ENCODE measurements around the gene RAB1B.
"Not testable (repeated sequence)": the region's sequence is repeated elsewhere in the genome, so short reads cannot be mapped to it uniquely, and the experiment has no call there.

Gene RAB1B

GRCh38 chr11:66239511-66239910 lies 28.9 kb upstream of the RAB1B start:
- Histone ChIP-seq H3K4me1 (ENCODE audit: control insufficient read depth, insufficient read depth, low read length, unreplicated experiment) (no peaks in the 10 kb centered on the region), H3K79me2 (ENCODE audit: control insufficient read depth, insufficient read depth, low read length, unreplicated experiment) (no peaks in the 10 kb centered on the region), H3K4me3 (ENCODE audit: low read depth, low read length) (no peak overlapping the region), H3K27ac (ENCODE audit: low read depth, low read length) (no peak overlapping the region), H3K36me3 (ENCODE audit: insufficient read depth, low read length) (0 out of 2 replicates have a peak, but pooled peaks cover 3% of the 10 kb centered on the region), H2AFZ (ENCODE audit: low read length, unreplicated experiment) (no peak overlapping the region), H3K27me3 (ENCODE audit: insufficient read depth, low read length) (no peaks in the 10 kb centered on the region)

DNA sequence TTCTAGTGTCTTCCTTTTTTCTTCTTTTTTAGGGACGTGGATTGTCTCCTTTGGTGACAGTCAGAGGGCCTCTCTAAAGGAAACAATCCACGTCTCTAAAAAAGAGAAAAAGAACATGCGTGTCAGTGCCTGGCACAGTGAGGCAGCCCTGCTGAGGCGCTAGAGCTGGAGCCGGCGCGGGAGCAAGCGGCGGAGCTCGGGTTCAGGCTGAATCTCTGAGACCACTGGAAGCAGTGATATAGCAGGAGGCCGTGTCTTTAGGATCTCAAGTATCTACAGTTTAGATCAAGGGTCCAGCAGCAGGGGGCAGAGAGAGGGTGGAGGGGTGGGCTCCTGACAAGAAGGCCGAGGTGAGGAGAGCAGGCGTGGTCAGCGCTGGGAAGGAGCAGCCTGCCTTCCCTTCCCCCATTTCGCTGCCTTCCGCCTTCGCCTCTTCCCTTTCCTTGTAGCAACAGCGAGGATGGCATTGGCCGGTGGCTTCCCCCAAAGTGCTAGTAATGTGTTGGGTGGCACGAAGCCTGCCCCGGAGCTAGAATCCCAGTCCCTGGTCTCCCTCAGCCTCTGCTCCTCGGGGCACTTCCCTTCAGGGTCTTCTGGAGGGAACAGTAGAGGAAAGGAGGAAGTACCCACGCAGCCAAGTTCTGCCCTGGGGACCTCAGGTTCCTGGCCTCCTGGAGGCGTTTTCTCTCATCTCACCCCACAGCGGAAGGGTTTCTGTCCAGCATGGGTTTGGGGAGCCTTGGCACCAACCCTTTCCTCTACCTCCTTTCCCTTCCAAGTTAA lies 28.2 kb upstream of the RAB1B start:
- 0 out of 2 replicates have a peak, but pooled peaks cover 3% of the 10 kb centered on the region for H3K36me3 ChIP-seq (ENCODE audit: insufficient read depth, low read length)

GRCh38 chr11:66240781-66241136 lies 27.7 kb upstream of the RAB1B start:
- H3K27ac ChIP-seq (ENCODE audit: low read depth, low read length) = no peak overlapping the region
- H2AFZ ChIP-seq (ENCODE audit: low read length, unreplicated experiment) = no peak overlapping the region
- H3K4me1 ChIP-seq (ENCODE audit: control insufficient read depth, insufficient read depth, low read length, unreplicated experiment) = no peaks in the 10 kb centered on the region
- no peaks in the 10 kb centered on the region for H3K27me3 ChIP-seq (ENCODE audit: insufficient read depth, low read length)
- H3K36me3 ChIP-seq (ENCODE audit: insufficient read depth, low read length) = 0 out of 2 replicates have a peak, but pooled peaks cover 3% of the 10 kb centered on the region
- H3K4me3 ChIP-seq (ENCODE audit: low read depth, low read length) = no peak overlapping the region
- no peaks in the 10 kb centered on the region for H3K79me2 ChIP-seq (ENCODE audit: control insufficient read depth, insufficient read depth, low read length, unreplicated experiment)

More for the DNA sequence above, 28.2 kb upstream of the RAB1B start:
- H3K4me3 ChIP-seq (ENCODE audit: low read depth, low read length) = no peak overlapping the region
- no peaks in the 10 kb centered on the region for H3K79me2 ChIP-seq (ENCODE audit: control insufficient read depth, insufficient read depth, low read length, unreplicated experiment)
- no peaks in the 10 kb centered on the region for H3K27me3 ChIP-seq (ENCODE audit: insufficient read depth, low read length)
- H2AFZ ChIP-seq (ENCODE audit: low read length, unreplicated experiment) = no peak overlapping the region
- H3K27ac ChIP-seq (ENCODE audit: low read depth, low read length) = no peak overlapping the region
- H3K4me1 ChIP-seq (ENCODE audit: control insufficient read depth, insufficient read depth, low read length, unreplicated experiment) = no peaks in the 10 kb centered on the region

- no peaks in the 10 kb centered on the region for H3K27me3 ChIP-seq (ENCODE audit: insufficient read depth, low read length)
- H3K36me3 ChIP-seq (ENCODE audit: insufficient read depth, low read length) = 0 out of 2 replicates have a peak, but pooled peaks cover 3% of the 10 kb centered on the region
- no peak overlapping the region for H3K4me3 ChIP-seq (ENCODE audit: low read depth, low read length)
- H2AFZ ChIP-seq (ENCODE audit: low read length, unreplicated experiment) = no peak overlapping the region
- H3K79me2 ChIP-seq (ENCODE audit: control insufficient read depth, insufficient read depth, low read length, unreplicated experiment) = no peaks in the 10 kb centered on the region
- H3K4me1 ChIP-seq (ENCODE audit: control insufficient read depth, insufficient read depth, low read length, unreplicated experiment) = no peaks in the 10 kb centered on the region
- H3K27ac ChIP-seq (ENCODE audit: low read depth, low read length) = no peak overlapping the region
These were observed 26.2 kb upstream of the RAB1B start for GRCh38 chr11:66242095-66242765.

DNA sequence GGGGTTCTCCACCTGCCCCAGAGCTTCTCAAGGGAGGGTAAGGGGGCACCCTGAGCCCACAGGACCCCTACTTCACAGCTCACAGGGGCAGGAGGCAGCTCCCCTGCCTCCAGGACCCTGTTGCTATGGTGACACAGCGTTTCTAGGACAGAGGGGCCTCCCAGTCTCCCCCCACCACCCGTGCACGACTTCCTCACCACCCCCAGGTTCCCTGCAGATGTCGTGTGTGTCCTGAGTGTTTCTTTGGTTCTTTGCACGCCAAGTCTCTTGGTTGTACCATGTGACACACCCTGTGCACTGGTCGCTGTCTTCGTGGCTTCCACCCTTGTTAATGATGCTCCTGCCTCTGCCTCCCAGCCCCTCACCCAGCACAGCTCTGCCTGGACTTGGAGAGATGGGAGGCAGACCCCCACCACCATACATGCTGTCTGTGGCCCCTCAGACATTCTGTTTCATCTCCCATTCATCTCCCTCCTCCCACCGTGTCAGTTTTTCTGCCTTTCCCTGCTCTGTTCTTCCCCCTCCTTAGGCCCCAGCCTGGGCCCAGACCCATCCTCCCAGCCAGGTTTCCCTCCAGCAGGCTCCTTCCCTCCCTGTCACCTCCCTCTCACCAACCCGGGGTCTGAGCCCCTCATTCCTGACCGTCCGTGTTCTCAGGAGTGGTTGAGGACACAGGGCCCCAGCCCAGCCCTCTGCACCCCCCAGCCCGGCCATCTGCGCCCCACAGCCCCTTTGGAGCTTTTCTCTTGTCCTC lies 24.5 kb upstream of the RAB1B start:
- Histone ChIP-seq H2AFZ (ENCODE audit: low read length, unreplicated experiment) (no peak overlapping the region), H3K4me1 (ENCODE audit: control insufficient read depth, insufficient read depth, low read length, unreplicated experiment) (no peaks in the 10 kb centered on the region), H3K36me3 (ENCODE audit: insufficient read depth, low read length) (0 out of 2 replicates have a peak, but pooled peaks cover 3% of the 10 kb centered on the region), H3K4me3 (ENCODE audit: low read depth, low read length) (no peak overlapping the region), H3K27ac (ENCODE audit: low read depth, low read length) (no peak overlapping the region), H3K27me3 (ENCODE audit: insufficient read depth, low read length) (no peaks in the 10 kb centered on the region), H3K79me2 (ENCODE audit: control insufficient read depth, insufficient read depth, low read length, unreplicated experiment) (no peaks in the 10 kb centered on the region)

DNA sequence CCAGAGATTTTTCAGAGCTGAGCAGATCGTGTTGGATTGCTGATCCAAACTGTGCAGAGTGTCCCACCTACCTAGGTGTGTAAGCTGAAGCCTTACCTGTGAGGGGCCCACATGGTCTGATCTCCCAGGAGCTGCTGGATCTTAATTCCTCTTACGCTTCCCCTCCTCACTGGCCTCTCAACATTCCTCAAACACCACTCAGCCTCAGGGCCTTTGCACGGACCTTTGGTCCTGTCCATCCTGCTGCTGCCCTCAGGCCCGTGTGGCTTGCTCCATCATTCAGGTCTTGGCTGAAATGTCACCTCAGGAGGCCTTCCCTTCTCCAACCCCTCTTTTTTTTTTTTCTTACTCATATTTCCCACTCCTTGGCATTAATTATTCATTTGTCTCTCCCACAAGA lies 21.1 kb upstream of the RAB1B start:
- Histone ChIP-seq H3K4me3 (ENCODE audit: low read depth, low read length) (no peak overlapping the region), H3K36me3 (ENCODE audit: insufficient read depth, low read length) (peaks cover 3% of the 10 kb centered on the region; the same call in 1 of the 2 replicates), H2AFZ (ENCODE audit: low read length, unreplicated experiment) (no peak overlapping the region), H3K27ac (ENCODE audit: low read depth, low read length) (no peak overlapping the region), H3K79me2 (ENCODE audit: control insufficient read depth, insufficient read depth, low read length, unreplicated experiment) (no peaks in the 10 kb centered on the region), H3K4me1 (ENCODE audit: control insufficient read depth, insufficient read depth, low read length, unreplicated experiment) (no peaks in the 10 kb centered on the region), H3K27me3 (ENCODE audit: insufficient read depth, low read length) (no peaks in the 10 kb centered on the region)

DNA sequence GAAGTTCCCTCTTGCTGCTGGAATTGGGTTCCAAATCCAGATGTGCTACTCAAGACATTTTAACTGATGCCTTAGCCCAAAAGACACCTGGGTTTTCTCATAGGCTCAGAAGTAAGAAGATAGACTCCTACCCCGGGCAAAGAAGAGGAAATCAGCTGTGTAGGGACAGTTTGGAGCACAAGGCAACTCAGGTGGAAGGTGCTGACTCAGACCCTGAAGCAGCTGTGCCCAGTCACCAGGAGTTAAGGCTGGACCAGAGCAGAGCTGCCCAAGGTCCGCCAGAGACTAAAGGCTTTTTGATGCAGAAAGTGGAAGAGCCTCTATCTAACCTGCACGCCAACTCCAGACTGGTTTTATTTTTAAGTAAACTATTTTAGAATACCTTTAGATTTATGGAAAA lies 20.6 kb upstream of the RAB1B start:
- H3K79me2 ChIP-seq (ENCODE audit: control insufficient read depth, insufficient read depth, low read length, unreplicated experiment) = no peaks in the 10 kb centered on the region
- no peaks in the 10 kb centered on the region for H3K4me1 ChIP-seq (ENCODE audit: control insufficient read depth, insufficient read depth, low read length, unreplicated experiment)
- no peaks in the 10 kb centered on the region for H3K27me3 ChIP-seq (ENCODE audit: insufficient read depth, low read length)
- no peaks in the 10 kb centered on the region; the same call in 1 of the 2 replicates for H3K36me3 ChIP-seq (ENCODE audit: insufficient read depth, low read length)
- no peak overlapping the region for H2AFZ ChIP-seq (ENCODE audit: low read length, unreplicated experiment)
- H3K4me3 ChIP-seq (ENCODE audit: low read depth, low read length) = no peak overlapping the region
- H3K27ac ChIP-seq (ENCODE audit: low read depth, low read length) = no peak overlapping the region

DNA sequence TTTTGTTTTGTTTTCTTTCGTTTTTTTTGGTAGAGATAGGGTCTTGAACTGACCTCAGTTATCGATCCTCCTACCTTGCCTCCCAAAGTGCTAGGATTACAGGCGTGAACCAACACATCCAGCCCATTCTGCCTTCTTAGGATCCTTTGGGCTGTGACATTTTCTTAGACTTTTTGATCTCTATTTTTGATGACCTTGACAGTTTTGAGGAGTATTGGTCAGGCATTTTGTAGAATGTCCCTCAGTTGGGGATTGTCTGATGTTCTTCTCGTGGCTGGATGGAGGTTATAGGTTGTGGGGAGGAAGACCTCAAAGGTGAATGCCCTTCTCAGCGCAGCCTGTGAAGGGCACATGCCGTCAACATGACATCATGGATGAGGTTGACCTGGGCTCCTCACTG lies 19.5 kb upstream of the RAB1B start:
- Histone ChIP-seq H3K27ac (ENCODE audit: low read depth, low read length) (no peak overlapping the region), H3K79me2 (ENCODE audit: control insufficient read depth, insufficient read depth, low read length, unreplicated experiment) (no peaks in the 10 kb centered on the region), H3K27me3 (ENCODE audit: insufficient read depth, low read length) (no peaks in the 10 kb centered on the region), H3K4me1 (ENCODE audit: control insufficient read depth, insufficient read depth, low read length, unreplicated experiment) (no peaks in the 10 kb centered on the region), H3K4me3 (ENCODE audit: low read depth, low read length) (no peak overlapping the region), H3K36me3 (ENCODE audit: insufficient read depth, low read length) (no peaks in the 10 kb centered on the region; the same call in 1 of the 2 replicates), H2AFZ (ENCODE audit: low read length, unreplicated experiment) (no peak overlapping the region)

DNA sequence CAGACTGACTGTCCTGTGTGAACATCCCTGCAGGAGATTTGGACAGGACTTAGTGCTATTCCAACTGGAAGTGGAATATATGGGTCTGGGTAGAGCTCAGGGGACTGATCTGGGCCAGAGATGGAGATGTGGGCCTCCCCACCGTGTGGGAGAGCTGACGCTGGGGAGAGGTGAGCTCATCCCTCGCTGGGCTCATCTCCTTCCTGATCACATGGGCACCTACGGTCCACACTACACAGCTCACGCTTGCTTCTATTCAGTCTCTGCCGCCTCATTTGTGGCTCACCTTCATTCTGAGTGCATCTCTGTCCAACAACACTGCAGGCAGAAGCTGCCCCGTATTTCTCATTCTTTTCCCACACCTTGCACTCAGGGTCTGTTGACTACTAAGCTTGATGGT lies 16.6 kb upstream of the RAB1B start:
- no peaks in the 10 kb centered on the region; the same call in 1 of the 2 replicates for H3K36me3 ChIP-seq (ENCODE audit: insufficient read depth, low read length)
- H3K27me3 ChIP-seq (ENCODE audit: insufficient read depth, low read length) = no peaks in the 10 kb centered on the region
- no peak overlapping the region for H3K4me3 ChIP-seq (ENCODE audit: low read depth, low read length)
- H3K4me1 ChIP-seq (ENCODE audit: control insufficient read depth, insufficient read depth, low read length, unreplicated experiment) = no peaks in the 10 kb centered on the region
- no peak overlapping the region for H2AFZ ChIP-seq (ENCODE audit: low read length, unreplicated experiment)
- H3K79me2 ChIP-seq (ENCODE audit: control insufficient read depth, insufficient read depth, low read length, unreplicated experiment) = no peaks in the 10 kb centered on the region
- no peak overlapping the region for H3K27ac ChIP-seq (ENCODE audit: low read depth, low read length)

GRCh38 chr11:66253081-66253480 lies 15.4 kb upstream of the RAB1B start:
- H2AFZ ChIP-seq (ENCODE audit: low read length, unreplicated experiment); H3K79me2 ChIP-seq (ENCODE audit: control insufficient read depth, insufficient read depth, low read length, unreplicated experiment); H3K36me3 ChIP-seq (ENCODE audit: insufficient read depth, low read length); H3K4me3 ChIP-seq (ENCODE audit: low read depth, low read length); H3K27me3 ChIP-seq (ENCODE audit: insufficient read depth, low read length); H3K27ac ChIP-seq (ENCODE audit: low read depth, low read length); H3K4me1 ChIP-seq (ENCODE audit: control insufficient read depth, insufficient read depth, low read length, unreplicated experiment): not testable (repeated sequence)

All from ACC112 (cell line).